Kidney (tissue), 14 donors: Measurements from ENCODE around the gene CPEB3. TPM values are rescaled to one million over a fixed set of nuclear protein-coding genes. Genes with fewer than 3 reads are reported as not detected.

Experiments
- DNase-seq, 5 donors: peaks; one replicate each; pipeline ENCODE4 v3.0.0-alpha.2; 2013 to 2020
- FAIRE-seq: peaks from 2 replicates; lab custom pipeline; 2012; peaks lifted over from hg19 to GRCh38; lab: Jason Lieb, UNC
- H3K27ac ChIP-seq, 2 donors: one replicate each; pipeline ENCODE4 v1.7.0; 2013; ENCODE audit warnings: low read depth in 2 of 2, low read length in 2 of 2, inconsistent platforms in 1 of 2
- H3K27me3 ChIP-seq: one replicate; pipeline ENCODE4 v1.7.1; 2013; ENCODE audit warnings: low read length, inconsistent platforms; ENCODE audit not compliant: control insufficient read depth, insufficient read depth
- H3K36me3 ChIP-seq, 3 donors: one replicate each; pipeline versions ENCODE4 v1.7.0 to v1.7.1; 2013; ENCODE audit warnings: low read length in 3 of 3, control low read depth in 1 of 3, inconsistent platforms in 1 of 3; ENCODE audit not compliant: insufficient read depth in 3 of 3, control insufficient read depth in 2 of 3
- H3K4me1 ChIP-seq, 3 donors: one replicate each; pipeline versions ENCODE4 v1.7.0 to v1.7.1; 2013; ENCODE audit warnings: low read length in 3 of 3, inconsistent platforms in 1 of 3, low read depth in 1 of 3; ENCODE audit not compliant: control insufficient read depth in 2 of 3, insufficient read depth in 2 of 3
- H3K4me3 ChIP-seq, 3 donors: one replicate each; pipeline versions ENCODE4 v1.7.0 to v1.8.1; 2013; ENCODE audit warnings: low read length in 3 of 3, control low read depth in 1 of 3, inconsistent platforms in 1 of 3
- H3K9ac ChIP-seq, 3 donors: one replicate each; pipeline versions ENCODE4 v1.7.0 to v1.7.1; 2013; ENCODE audit warnings: low read length in 3 of 3, control low read depth in 1 of 3, inconsistent platforms in 1 of 3
- H3K9me3 ChIP-seq, 3 donors: one replicate each; pipeline versions ENCODE4 v1.7.0 to v1.7.1; 2013; ENCODE audit warnings: low read length in 3 of 3, control low read depth in 1 of 3, inconsistent platforms in 1 of 3; ENCODE audit not compliant: control insufficient read depth in 2 of 3, insufficient read depth in 1 of 3
- CTCF ChIP-seq: IDR thresholded peaks from 3 replicates; pipeline ENCODE4 v1.5.1; 2012; ENCODE audit warnings: mild to moderate bottlenecking, moderate library complexity, borderline replicate concordance; ENCODE audit not compliant: insufficient read depth; ENCODE audit errors: extremely low read depth
- intact Hi-C: fragments of 100-400 bp; cut with DNase I; formaldehyde crosslinking; loops from one replicate; pipeline ENCODE4 v1.11.1; 2022
- polyA plus RNA-seq: library from polyadenylated mRNA; stranded (reverse); fragments of 350-450 nt; fragmentation: Illumina TruSeq; extraction: RNeasy Lipid Tissue Mini Kit (QIAGEN cat#74804); gene quantifications from one replicate; pipeline ENCODE4 v1.2.3, GENCODE V29; 2014; ENCODE audit warnings: low read depth, low replicate concordance; ENCODE audit not compliant: insufficient read depth
- total RNA-seq: library from RNA; stranded (reverse); fragmentation: NEBNext Ultra II Directional; extraction: Animal tissue kit (Norgen Biotek cat#: 25700); gene quantifications from one replicate; pipeline ENCODE4 v1.2.1, GENCODE V29; 2021
- donor health status: control.
- donor health status: control.
- donor health status: control.
- donor health status: control.
- donor health status: control.
- donor health status: DM: yes; HTN: yes; CAD: no.
- donor health status: Normal renal cell carcinoma (clear cell type).

The CPEB3 gene
- total and polyA plus RNA-seq, 2 donors from 2014 or later, result 2.3 to 7.4 TPM

DNA sequence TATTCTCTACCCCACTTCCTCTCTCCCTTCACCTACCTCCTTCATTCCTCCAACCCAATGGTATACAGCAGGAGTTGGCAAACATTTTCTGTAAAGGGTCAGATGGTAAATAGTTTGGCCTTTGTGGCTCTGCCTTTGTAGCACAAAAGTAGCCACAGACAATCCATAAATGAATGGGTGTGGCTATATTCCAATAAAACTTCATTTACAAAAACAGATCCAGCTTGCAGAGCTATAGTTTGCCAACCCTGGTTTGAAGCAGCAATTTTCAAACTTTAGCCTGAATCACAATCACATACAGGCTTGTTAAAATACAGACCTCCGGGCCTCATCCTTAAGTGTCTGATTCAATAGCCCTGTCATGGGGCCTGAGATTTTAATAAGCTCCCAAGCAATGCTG is 110.5 kb downstream of the CPEB3 start:
- Histone ChIP-seq H3K9me3 (no peaks in the 10 kb centered on the region), H3K9ac (no peak overlapping the region), H3K27ac (no peak overlapping the region), H3K4me1 (no peaks in the 10 kb centered on the region), H3K4me3 (no peak overlapping the region), H3K36me3 (no peaks in the 10 kb centered on the region), H3K27me3 (no peaks in the 10 kb centered on the region)
- intact Hi-C loops, result no loop called here
- no peak for TF ChIP-seq CTCF
- no peak for DNase-seq
- FAIRE-seq, result no peak

- intact Hi-C loops, result no loop called here
- TF ChIP-seq CTCF, result no peak
These were observed 113.3 kb downstream of the CPEB3 start for GRCh38 chr10:92177546-92177945.

DNA sequence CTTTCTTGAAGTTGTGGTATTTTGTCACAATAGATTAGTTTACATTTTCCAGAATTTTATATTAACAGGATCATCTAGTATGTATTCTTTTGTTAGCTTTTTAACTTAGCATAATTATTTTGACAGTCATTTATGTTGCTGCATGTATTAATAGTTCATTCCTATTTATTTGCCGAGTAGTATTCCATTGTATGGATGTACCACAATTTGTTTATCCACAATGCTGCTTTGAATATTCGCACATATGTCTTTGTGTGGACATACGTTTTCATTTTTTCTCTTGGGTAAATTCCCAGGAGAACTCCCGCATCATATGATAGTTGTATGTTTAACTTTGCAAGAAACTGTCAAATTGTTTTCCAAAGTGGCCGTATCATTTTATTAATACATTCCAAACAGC is 115.7 kb downstream of the CPEB3 start:
- no peaks in the 10 kb centered on the region for H3K36me3 ChIP-seq
- FAIRE-seq, result no peak
- no peak overlapping the region for H3K9ac ChIP-seq
- no peaks in the 10 kb centered on the region for H3K9me3 ChIP-seq
- TF ChIP-seq CTCF, result no peak
- no peaks in the 10 kb centered on the region for H3K4me1 ChIP-seq
- intact Hi-C loops, result no loop called here
- no peaks in the 10 kb centered on the region for H3K27me3 ChIP-seq
- no peak overlapping the region for H3K27ac ChIP-seq
- no peak for DNase-seq
- H3K4me3 ChIP-seq, result no peak overlapping the region

More at GRCh38 chr10:92177546-92177945, 113.3 kb downstream of the CPEB3 start:
- no peaks in the 10 kb centered on the region for H3K9me3 ChIP-seq
- DNase-seq, result no peak
- no peaks in the 10 kb centered on the region for H3K36me3 ChIP-seq
- H3K27ac ChIP-seq, result no peak overlapping the region
- no peaks in the 10 kb centered on the region for H3K4me1 ChIP-seq
- H3K27me3 ChIP-seq, result no peaks in the 10 kb centered on the region
- H3K9ac ChIP-seq, result no peak overlapping the region
- H3K4me3 ChIP-seq, result no peak overlapping the region
- no peak for FAIRE-seq

DNA sequence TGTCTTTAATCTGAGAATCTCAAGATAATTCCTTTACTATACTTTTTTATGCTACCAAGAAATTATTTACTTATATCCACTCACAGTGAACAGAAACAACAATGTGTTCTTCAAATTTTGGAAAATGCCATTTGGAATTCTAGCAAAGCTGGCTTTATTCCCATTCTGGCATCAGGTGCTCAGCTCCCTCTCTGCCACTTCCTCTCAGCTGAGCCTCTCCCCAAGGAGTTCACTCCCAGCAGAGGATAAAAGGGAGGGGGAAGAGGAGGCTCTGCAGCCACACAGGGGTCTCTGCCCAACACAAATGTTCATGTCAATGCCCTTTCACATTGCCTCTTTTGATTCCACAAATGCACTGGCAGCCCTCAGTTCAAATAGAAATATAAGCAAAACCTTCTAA is 116.9 kb downstream of the CPEB3 start:
- Histone ChIP-seq H3K4me3 (no peak overlapping the region), H3K27me3 (no peaks in the 10 kb centered on the region), H3K9ac (no peak overlapping the region), H3K27ac (no peak overlapping the region), H3K36me3 (no peaks in the 10 kb centered on the region), H3K9me3 (no peaks in the 10 kb centered on the region), H3K4me1 (no peaks in the 10 kb centered on the region)
- DNase-seq (no peak), FAIRE-seq (no peak)
- TF ChIP-seq CTCF, result no peak
- intact Hi-C loops, result no loop called here
